GM19397 (cell line): ENCODE results near the gene EIF3K.

Experiments used
- ATAC-seq: cut with Tn5 transposase; IDR thresholded peaks from one replicate; pipeline ENCODE4 v1.9.1; 2021; ENCODE audit warnings: mild to moderate bottlenecking, moderate library complexity; ENCODE audit not compliant: unreplicated experiment

The EIF3K gene

GRCh38 chr19:38683393-38684077 is 64.5 kb downstream of the EIF3K start:
- no peak for ATAC-seq

- no peak for ATAC-seq
These were observed 65.3 kb downstream of the EIF3K start for GRCh38 chr19:38684078-38684861.

- ATAC-seq: no peak
These were observed 66.1 kb downstream of the EIF3K start for GRCh38 chr19:38684862-38685665.

- ATAC-seq: no peak
These were observed 66.9 kb downstream of the EIF3K start for GRCh38 chr19:38685666-38686529.

- ATAC-seq: no peak
These were observed 67.5 kb downstream of the EIF3K start for GRCh38 chr19:38686530-38686888.
